HEK293T (cell line): ENCODE data around the gene TNPO3.

Experiments used
- BHLHE40 ChIP-seq: fragments of 450-650 bp; IDR thresholded peaks from 2 replicates; pipeline ENCODE4 v1.6.1; 2016; ENCODE audit warnings: mild to moderate bottlenecking, moderate library complexity, borderline replicate concordance
- CTBP1 ChIP-seq: fragments of 450-650 bp; IDR thresholded peaks from 2 replicates; pipeline ENCODE4 v1.6.1; 2016; ENCODE audit warnings: borderline replicate concordance
- ELF4 ChIP-seq: fragments of 450-650 bp; IDR thresholded peaks from 2 replicates; pipeline ENCODE4 v1.6.1; 2017; ENCODE audit warnings: antibody characterized with exemption
- FOXA1 ChIP-seq: fragments of 450-650 bp; IDR thresholded peaks from 2 replicates; pipeline ENCODE4 v1.6.1; 2016; ENCODE audit warnings: mild to moderate bottlenecking
- FOXK2 ChIP-seq: fragments of 450-650 bp; IDR thresholded peaks from 2 replicates; pipeline ENCODE4 v1.6.1; 2016; ENCODE audit warnings: mild to moderate bottlenecking
- FOXM1 ChIP-seq: fragments of 450-650 bp; IDR thresholded peaks from 2 replicates; pipeline ENCODE4 v1.6.1; 2017; ENCODE audit warnings: mild to moderate bottlenecking, borderline replicate concordance
- HDGF ChIP-seq: fragments of 450-650 bp; IDR thresholded peaks from 2 replicates; pipeline ENCODE4 v1.6.1; 2017; ENCODE audit warnings: antibody characterized with exemption, borderline replicate concordance
- L3MBTL2 ChIP-seq: fragments of 450-650 bp; conservative IDR thresholded peaks from 2 replicates; pipeline ENCODE4 v1.6.1; 2016; ENCODE audit warnings: mild to moderate bottlenecking
- LEF1 ChIP-seq: fragments of 450-650 bp; IDR thresholded peaks from 2 replicates; pipeline ENCODE4 v1.6.1; 2017; ENCODE audit warnings: mild to moderate bottlenecking, borderline replicate concordance
- NFRKB ChIP-seq: fragments of 450-650 bp; IDR thresholded peaks from 2 replicates; pipeline ENCODE4 v1.6.1; 2016; ENCODE audit warnings: mild to moderate bottlenecking, moderate library complexity
- SP1 ChIP-seq: fragments of 450-650 bp; IDR thresholded peaks from 2 replicates; pipeline ENCODE4 v1.6.1; 2017
- SUZ12 ChIP-seq: fragments of 450-650 bp; IDR thresholded peaks from 2 replicates; pipeline ENCODE4 v1.6.1; 2016; ENCODE audit warnings: mild to moderate bottlenecking
- TARDBP ChIP-seq: fragments of 450-650 bp; IDR thresholded peaks from 2 replicates; pipeline ENCODE4 v1.6.1; 2016
- ZNF384 ChIP-seq: fragments of 450-650 bp; IDR thresholded peaks from 2 replicates; pipeline ENCODE4 v1.6.1; 2016

DNA sequence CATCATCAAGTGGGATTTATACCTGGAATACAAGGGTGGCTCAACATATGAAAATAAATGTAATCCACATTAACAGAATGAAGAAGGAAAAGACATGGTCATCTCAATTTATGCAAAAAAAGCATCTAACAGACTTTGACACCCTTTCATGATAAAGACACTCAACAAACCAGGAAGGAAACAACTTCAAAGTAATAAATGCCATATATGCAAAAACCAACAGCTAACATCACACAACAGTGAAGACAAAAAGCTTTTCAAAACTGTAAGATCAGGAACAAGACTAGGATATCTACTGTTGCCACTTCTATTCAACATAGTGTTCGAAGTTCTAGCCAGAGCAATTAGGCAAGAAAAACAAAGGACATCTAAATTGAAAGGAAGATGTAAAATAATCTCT lies 22.9 kb downstream of the TNPO3 start:
- TF ChIP-seq FOXA1 (no peak), ZNF384 (no peak), SP1 (no peak), FOXM1 (no peak), L3MBTL2 (no peak), CTBP1 (no peak), BHLHE40 (no peak), TARDBP (no peak), ELF4 (no peak), SUZ12 (no peak), FOXK2 (no peak), LEF1 (no peak), NFRKB (no peak), HDGF (no peak)
